LNCAP (cell line): ENCODE data around the gene YWHAG.

ENCODE experiments used
- TF ChIP-seq, protein P1 (sequence below): fragments of 450-650 bp; IDR thresholded peaks from 2 replicates; pipeline ENCODE4 v1.5.1; 2017; ENCODE audit warnings: mild to moderate bottlenecking

Gene YWHAG

DNA sequence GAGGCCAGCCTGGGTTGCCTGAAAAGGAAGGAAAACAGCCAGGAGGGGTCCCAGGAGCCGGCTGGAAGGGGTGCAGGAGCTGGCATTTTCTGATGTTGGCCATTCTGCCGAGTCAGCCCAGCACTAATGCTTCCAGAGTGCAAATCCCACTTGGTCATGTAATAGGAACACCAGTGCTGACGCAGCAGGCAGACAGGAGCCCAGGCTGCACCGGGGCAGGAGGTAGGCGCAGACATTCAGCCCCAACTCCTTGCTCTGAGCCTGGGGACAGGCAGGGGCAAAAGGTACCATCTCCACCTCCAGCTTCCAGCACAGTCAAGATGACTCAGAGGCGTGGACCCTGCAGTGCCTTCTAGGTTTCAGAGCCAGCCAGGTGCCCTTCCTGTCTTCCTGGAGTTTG is 10.2 kb upstream of the YWHAG start:
- TF ChIP-seq, protein P1, sequence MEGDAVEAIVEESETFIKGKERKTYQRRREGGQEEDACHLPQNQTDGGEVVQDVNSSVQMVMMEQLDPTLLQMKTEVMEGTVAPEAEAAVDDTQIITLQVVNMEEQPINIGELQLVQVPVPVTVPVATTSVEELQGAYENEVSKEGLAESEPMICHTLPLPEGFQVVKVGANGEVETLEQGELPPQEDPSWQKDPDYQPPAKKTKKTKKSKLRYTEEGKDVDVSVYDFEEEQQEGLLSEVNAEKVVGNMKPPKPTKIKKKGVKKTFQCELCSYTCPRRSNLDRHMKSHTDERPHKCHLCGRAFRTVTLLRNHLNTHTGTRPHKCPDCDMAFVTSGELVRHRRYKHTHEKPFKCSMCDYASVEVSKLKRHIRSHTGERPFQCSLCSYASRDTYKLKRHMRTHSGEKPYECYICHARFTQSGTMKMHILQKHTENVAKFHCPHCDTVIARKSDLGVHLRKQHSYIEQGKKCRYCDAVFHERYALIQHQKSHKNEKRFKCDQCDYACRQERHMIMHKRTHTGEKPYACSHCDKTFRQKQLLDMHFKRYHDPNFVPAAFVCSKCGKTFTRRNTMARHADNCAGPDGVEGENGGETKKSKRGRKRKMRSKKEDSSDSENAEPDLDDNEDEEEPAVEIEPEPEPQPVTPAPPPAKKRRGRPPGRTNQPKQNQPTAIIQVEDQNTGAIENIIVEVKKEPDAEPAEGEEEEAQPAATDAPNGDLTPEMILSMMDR = no peak

DNA sequence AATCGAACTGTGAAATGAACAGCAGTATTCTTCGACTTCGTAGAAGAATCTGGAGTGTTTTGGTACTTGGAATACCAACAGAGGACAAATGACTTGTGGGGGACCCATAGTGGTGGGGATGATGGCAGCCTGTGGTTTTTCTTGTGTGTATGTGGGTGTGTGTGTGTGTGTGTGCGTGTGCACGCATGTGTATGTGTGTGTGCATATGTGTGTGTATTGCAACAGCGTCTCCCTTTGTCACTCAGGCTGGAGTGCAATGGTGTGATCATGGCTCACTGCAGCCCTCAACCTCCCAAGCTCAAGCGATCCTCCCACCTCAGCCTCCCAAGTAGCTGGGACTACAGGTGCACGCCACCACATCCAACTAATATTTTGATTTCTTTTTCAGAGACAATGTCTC is 9.4 kb upstream of the YWHAG start:
- TF ChIP-seq, protein P1 = no peak

DNA sequence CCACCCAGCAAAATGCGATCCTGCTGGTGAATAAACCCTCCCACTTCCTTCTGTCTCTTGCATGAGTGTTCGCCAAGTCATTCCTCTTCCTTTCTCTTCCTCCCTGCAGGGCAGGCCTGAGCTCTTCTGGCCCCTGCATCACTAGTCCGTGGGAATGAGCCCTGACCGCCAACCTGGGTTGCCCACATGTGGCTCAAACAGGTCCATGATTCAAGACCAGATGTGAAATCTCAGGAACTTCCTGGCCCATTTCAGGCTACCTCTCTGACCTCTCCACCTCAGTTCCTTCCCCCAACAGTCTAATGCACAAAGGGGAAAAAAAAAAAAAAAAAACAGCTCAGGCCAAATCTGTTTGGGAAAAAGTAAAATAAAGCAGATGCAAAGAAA is 5.4 kb upstream of the YWHAG start:
- TF ChIP-seq, protein P1 = no peak

DNA sequence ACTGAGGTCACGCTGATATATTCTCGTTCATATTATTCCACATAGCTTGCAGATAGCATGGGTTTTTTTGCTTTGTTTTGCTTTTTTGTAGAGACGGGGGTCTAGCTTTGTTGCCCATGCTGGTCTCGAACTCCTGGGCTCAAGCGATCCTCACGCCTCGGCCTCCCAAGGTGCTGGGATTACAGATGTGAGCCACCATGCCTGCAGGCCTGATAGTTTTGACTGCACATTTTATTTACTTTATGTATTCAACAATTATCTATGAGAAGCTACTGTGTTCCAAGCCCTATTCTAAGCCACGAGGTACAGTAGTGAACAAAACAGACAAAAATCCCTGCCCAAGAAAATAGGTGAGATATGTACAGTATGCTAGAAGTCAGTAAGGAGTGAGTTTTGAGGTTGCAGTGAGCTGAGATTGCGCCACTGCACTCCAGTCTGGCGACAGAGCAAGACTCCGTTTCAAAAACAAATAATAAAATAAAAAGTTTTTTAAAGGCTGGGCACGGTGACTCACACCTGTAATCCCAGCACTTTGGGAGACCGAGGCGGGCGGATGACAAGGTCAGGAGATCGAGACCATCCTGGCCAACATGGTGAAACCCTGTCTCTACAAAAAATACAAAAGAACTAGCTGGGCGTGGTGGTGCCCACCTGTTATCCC is 1.3 kb upstream of the YWHAG start:
- TF ChIP-seq, protein P1 = no peak

DNA sequence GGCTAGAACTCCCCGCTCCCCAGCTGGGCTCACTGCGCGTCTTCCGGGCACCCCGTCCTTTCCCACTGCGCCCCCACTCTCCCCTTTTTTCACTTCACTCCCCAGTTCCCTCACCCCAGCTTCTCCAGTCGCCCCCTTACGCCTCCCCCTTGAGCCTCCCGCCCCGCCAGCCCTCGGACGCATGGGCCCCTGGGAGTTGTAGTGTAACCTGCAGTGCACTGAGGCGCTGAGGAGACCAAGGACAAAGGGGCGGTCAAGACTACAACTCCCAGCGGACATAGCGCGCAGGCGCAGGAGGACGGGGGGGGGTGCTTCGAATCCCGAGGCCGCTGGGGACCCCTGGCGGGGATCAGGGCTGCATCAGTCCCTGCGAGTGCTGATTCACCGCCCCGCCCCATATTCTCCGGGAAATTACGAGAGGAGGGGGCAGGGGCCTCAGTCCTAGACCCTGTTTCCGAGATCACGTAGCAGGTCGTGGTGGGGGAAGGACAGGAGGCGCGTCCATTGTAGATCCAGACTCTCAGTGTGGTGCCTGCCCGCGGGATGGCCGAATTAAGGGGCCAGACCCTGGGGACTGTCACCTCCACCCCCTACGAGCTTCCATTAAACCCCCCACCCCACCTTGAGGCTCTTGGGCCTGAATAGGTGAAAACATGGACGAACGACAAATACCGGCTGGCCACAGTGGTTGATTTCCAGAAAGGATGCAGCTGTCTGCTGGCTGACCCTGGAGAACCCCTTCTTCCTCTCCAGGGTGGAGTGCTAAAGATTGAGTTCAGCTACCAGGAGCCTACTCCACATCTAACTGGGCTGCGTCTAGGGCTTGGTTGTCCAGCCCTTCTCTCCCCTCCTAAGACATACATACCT is 553 bp upstream of the YWHAG start:
- TF ChIP-seq, protein P1 = peak; percentile 84

DNA sequence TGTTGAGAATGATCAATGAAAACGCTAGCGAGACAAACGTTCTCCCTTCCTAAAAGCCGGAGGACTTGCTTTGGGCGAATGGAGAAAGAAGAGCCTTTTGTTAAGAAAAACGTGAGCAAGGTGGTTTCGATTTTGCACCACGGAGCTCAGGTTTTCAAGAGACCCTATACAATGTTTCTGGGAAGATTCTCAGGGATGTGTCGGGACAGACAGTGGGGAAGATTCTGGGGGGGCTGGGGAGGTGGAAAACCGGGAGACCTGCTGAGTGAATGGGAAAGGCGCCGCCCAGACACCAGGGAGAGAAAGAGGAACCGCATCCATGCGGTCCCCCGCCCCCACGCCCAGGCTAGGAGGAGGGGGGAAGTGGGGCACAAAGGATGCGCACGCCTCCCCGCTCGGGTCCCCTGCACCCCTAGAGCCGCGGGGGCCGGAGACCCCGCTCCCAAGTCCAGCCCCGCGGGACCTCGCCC is 745 bp downstream of the YWHAG start:
- TF ChIP-seq, protein P1 = no peak

DNA sequence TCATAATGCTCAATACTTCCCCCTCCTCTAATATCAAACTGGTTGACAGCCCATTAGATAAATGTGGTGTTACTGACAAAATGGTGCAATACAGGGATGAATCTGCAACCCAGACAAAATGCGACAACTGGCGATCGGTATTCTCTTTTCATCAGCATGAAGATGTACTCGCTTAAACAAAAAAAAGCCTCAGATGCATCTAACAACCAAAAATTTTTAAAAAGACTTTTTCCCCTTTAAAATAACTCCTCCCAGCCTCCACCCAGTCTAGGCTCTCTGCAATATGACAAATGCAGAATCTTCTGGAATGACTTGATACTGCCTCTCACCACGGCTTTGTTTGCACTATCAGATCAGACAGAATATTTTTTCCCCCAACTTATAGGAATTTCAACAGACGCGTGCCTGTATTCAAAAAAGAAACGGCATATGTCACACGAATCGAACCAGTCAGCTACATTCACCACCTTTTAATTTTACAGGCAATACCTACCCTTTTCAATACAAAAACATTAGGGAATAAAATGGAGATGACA is 1.2 kb downstream of the YWHAG start:
- TF ChIP-seq, protein P1 = no peak
